HG03175 (cell line): ENCODE measurements around the gene NTRK3.

Source experiments
- ATAC-seq: cut with Tn5 transposase; IDR thresholded peaks from one replicate; pipeline ENCODE4 v1.9.1; 2021; ENCODE audit warnings: mild to moderate bottlenecking, moderate library complexity; ENCODE audit not compliant: unreplicated experiment

Gene NTRK3

DNA sequence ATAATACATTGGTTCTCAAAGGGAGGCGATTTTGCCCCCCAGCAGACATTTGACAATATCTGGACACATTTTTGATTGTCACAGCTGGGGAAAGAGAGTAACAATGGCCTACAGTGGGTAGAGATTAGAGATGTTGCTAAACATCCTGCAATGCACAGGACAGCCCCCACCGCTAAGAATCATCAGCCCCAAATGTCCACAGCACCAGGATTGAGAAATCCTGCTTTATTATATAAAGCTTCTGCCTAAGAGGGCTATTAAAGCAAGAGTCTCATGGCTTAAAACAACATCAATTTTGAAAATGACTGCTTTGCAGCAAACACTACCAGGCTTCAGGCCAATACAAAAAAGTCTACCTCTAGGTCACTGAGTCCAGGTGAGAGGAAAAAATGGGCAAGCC is 68.2 kb downstream of the NTRK3 start:
- no peak for ATAC-seq

DNA sequence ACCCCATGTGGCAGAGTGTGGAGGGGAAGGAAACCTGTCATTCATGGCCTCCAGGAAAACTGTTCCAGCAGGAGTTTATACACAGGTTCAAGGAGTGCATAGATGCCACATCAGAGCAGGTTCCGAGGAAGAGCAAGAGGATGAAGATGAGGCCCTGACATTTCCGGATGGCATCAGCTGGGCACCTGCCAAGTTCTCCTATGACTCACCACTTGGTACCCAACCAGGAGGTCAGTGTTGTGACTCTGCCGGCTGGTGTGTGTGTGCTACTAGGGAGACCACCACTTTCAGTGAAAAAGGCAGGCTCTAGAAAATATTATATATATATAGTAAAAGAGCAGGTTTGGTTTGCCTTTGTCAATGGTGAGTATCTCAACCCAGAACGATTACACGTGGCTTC is 69.3 kb downstream of the NTRK3 start:
- ATAC-seq = no peak

DNA sequence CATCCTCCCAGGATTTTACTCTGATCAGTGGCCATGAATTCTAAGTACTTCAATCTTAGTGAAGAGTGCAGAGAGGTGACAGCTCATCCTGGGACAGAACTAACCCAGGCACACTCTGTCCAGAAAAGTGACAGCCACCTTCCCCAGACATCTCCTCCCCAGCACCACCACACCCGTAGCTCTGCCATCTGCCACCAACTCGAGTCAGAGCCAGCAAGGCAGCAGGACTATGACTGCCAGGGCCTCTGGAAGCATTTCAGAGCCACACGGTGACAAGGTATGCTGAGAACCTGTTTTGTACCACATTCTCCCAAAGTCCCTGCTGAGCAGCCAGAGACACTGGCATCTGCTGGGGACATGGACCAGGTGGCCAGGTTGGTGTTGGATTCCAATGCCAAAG is 71.0 kb downstream of the NTRK3 start:
- ATAC-seq = no peak

DNA sequence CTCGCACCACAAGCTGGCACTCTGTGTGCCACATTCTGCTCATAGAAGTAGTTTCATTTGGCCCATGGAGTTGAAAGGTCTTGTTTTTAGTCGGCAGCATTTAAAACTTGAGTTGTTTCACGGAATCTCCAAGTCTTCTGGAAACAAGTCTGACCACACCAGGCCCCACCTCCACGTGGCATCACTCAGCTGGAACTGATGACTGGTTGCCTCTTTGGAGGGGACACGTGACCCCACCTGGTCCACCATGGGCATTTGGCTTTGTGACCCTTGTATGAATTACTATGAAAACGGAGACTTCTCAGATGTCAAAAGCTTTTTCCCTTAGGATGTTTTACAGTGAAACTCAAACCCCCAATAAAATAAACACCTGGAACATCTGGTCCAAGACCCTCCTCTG is 74.9 kb downstream of the NTRK3 start:
- ATAC-seq = no peak

DNA sequence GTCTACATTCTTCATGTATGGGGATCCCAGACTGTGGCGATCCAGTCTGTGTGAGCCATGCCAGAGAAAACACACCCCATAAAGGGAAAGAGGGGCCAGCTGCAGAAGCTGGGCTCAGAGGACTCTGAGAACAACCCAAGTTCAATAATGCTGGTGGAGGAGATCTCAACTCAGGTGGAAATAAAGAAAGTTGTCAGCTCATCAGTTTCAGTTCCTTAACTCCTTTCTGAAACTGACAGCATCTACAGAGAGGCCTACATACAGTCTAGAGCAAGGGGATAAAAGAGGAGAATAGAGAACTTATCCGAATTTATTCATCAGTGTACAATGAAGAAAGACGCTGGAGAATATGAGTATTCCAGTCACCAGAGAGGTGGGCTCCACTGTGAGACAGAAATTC is 77.0 kb downstream of the NTRK3 start:
- ATAC-seq = peak; percentile 88

DNA sequence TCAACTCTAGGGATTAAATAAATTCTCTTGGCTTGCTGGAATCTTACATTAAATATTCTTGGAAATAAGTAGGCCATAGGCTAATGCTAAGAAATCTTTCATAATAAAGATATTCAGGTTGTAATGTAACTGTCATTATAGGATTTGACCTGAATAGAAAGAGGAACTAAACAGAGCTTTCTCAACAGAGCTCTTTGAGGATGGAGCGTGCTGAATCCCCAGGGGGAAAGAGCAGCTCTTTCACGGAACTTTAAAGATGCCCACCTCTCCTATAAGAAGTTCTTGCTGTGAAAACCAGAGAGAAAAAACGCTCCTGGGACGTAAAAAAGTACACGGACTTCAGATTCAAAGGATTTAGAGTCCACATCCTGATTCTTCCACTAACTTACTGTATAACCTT is 77.9 kb downstream of the NTRK3 start:
- ATAC-seq = peak; percentile 43

DNA sequence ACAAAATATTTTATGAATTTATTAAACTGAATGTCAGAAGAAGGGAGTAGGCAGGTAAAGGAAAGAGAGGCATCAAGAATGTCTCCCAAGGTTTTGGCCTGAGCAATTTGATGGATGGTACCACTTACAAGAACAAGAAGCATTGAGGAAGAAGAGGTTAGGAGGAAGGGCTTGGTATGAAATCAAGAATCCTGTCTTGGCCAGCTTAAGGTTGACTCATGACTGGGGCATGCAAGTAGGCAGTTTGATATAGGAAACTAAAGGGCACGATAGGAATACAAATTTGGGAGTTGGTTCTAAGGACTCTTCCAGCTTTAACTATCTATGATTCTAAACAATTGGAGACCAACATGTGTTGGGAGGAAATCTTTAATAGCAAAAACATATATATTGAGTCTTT is 79.1 kb downstream of the NTRK3 start:
- ATAC-seq = no peak

DNA sequence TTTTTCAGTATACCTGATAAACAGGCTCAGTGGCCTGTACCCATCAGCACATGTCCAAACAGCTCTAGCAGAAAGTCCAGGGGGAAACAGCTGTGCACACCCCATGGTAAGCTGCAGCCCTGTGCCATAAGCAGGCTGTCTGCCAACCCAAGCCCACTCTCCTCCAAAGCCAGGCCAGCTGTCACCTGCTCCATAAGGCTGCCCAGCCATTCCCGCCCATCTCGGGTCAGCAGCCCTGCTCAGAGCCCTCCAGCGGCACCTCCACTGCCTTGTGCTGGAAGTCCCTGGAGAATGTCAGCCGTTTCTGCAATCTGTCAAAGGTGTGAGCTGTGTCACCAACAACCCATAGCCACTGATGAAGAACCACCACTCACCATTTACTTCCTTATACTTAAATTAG is 82.0 kb downstream of the NTRK3 start:
- ATAC-seq = no peak

DNA sequence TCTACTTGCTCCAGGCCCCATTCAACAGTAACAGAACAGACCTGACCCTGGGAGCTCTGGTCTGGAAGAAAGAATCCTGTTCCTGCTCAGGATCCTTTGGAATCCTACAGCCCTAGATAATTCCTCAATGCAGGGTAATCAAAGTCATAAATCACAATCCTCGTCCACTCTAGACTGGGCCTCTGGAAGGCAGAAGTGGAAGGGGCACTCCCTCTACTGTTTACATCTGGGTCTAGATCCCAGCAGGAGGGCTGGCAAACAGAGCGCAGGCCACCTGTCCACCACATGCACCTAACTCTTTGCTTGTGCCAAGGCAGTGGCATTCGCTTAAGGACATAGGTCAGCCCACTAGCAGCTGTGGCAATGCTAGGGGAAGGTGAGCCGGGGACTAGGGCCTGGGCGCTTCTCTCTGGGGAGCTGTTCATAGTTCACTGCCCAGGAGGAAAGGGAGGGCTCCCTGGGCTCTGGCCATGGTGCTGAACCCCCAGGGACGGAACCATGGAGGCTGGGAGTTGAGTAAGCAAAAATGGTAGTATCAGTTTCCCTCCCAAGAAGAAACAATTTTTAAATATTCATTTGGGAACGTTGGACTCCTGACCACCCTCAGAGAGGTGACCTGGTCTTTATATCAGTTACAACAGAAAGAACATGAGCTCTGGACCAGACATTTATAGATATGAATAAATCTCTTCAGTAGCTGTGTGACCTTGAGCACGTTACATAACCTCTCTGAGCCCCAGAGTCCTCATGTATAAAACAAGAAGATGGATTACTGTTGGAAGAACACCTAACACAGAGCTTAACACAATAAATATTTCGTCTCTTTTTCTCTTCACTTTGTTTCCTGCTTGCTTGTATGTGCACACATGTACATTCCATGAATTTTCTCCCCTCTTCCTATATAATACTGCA is 90.2 kb downstream of the NTRK3 start:
- ATAC-seq = peak; percentile 61

DNA sequence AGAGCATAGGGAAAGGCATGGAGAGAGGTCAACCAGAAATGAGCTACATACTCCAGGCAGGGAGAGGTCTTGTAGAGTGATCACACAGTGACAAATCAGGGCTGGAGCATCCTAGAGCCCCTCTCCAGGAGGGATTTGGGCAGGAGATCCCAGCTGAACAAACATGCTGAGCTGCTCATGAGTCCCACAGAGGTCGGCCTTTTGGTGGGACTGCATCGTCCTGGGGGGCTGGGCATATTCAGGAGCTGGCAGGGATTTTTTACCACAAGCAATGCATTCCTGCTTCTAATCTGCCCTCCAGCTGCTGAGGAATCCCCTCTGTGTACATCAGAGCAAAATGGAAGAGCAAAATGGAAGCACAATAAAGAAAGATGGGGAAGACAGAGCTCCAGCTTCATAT is 94.9 kb downstream of the NTRK3 start:
- no peak for ATAC-seq

DNA sequence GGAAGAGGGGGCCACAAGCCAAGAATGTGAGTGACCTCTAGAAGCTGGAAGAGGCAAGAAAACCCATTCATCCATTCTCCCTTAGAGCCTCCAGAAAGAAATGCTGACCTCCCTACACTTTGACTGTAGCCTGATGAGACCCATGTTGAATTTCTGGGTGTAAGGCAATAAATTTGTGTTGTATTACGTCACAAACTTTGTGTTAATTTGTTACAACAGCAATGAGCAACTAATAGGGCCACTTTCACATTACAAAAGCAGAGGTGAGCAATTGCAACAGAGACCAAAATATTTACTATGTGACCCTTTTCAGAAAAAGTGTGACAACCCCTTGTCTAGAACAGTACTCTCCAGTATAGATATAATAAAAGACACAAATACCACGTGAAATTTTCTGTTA is 101.2 kb downstream of the NTRK3 start:
- ATAC-seq = no peak

DNA sequence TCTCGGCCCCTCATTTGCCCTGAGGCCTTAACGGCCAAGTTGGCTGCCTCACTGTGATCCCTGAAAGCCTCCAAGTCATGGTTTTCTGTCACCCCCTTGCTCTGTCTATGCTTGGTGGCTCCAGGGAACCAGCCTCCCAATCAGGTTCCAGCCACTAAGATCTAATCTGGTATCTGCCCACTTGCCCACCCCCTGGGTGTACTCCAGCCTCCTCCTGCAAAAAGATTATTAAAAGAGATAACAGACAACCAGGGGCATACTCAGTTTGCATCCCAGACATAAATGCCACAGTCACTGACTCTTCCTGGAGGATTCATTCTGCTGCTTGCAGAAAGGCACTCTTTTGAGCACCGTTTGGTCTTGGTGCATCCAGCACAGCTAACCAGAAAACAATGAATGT is 103.9 kb downstream of the NTRK3 start:
- no peak for ATAC-seq

DNA sequence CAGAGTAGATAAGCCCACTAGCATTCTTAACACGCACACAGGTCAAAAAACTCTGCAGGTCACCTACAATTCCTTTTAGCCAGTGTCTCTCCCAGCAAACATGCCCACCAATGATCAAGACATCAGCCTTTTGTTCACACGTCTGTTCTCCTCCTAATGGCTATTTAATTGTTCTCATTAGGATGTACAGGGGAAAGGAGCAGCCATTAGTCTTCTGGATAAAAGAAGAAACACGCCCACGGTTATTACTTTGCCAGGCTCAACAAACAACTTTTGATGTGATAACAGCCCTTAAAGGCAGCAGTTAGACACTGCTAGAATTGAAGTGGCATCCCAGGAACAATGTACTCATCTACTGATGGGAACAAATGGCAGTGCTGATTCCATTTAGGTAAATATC is 108.8 kb downstream of the NTRK3 start:
- ATAC-seq = no peak

DNA sequence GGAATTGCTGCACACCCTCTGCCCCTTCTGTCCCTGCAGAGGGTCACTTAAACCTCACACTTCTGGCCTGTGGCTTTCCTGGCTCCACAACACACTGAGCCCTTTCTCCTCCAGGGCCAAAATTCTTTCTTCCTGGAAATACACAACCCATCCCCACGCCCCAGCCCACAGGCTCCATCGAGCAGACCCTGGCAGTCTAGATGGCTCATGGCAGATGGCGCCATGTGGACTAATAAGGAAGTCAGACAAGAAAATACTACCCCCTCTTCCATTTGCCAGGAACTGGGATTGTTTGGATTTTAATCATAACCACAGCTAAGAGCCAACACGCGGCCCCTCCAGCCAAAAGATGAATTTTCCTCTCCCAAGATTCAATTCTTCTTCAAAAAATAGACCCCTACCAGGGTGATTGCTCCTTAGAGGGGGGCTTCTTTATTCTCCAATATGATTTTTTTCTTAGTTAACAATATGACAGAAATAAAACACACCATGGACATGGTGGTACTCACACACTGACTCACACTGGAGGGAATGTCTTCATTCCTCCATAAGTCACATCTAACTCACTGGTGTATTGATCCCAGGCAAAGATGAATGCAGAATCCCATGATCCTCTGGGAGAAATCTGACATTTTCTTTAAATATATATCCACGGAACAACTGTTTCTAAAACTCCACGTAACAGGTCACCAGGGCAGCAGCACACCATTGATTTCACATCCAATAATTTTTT is 111.5 kb downstream of the NTRK3 start:
- ATAC-seq = no peak

DNA sequence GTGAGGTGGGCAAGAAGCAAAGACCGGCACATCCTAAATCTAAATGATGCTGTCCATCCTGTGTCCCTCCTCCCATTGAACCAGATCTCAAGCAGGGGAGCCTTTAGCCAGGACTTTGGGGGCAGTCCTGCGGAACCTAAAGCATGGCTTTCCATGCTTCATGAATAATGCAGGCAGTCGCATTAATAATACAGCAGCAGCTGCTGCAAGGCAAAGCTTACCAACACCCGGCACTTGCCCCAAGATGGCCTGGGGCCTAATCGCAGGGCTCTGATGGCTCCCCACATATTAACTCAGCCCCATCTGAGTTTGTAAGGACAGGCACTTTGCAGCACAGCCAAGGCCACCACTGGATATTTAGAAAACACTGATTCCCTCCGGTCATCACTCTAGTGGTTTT is 114.4 kb downstream of the NTRK3 start:
- no peak for ATAC-seq

DNA sequence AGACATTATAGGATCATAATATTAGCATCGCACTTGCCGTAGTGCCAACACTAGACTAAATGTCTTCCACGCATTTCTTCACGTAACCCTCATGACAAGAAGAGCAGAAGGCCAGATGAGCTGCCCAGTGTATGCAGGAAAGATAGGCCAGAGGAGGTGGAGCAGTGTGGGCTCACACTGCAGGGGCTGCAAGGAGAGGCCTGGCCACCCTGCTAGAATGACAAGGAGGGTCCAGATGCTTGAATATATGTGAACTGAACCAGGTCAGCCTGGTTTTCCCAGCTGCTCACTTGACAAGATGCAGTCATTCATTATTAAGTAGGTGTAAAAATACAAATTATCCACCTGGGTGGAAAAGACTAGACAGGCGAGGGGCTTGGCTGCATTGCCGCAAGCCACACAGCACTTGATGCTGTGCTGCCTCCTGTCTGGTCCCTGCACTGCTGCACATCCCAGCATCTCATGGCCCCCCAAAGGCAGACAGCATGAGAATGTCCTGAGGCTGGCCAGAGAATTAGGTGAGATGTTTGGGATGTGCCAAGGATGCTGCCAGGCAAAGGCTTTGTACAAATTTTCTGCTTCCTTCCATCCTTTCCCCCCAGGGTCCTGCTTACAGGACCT is 115.2 kb downstream of the NTRK3 start:
- no peak for ATAC-seq

DNA sequence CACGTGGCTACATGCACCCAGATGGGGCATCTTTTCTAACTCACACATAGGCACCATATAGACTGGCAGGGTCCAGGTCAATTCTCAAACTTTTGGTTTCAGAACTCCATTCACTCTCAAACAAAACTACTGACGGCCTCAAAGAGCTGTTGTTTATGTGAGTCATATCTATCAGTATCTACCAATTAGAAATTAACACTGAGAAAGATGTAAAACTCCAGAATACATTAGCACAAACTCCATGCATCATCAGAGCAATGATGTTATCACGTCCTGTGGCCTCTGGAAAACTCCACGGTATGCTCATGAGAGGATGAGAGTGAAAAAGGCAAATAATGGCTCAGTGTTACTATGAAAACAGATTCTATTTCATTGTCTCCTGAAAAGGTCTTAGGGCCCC is 116.1 kb downstream of the NTRK3 start:
- ATAC-seq = no peak

DNA sequence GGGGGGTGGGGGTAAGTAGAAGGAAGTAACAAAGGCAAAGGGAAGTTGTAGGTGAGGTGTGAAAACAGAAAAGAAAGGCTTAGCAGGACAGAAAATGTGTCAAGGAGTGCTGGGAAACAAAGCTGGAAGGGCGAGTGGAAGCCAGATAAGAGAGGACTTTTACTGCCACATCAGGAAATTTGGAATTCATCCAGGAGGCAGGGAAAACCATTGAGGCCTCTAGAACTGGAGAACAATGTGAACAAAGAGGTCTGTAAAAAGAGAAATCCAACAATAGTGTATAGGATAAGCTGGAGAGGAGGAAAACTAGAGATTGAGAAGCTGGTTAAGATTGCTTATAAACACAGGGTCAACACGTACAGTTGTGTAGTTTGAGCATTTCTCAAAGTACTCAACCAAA is 116.6 kb downstream of the NTRK3 start:
- ATAC-seq = no peak

DNA sequence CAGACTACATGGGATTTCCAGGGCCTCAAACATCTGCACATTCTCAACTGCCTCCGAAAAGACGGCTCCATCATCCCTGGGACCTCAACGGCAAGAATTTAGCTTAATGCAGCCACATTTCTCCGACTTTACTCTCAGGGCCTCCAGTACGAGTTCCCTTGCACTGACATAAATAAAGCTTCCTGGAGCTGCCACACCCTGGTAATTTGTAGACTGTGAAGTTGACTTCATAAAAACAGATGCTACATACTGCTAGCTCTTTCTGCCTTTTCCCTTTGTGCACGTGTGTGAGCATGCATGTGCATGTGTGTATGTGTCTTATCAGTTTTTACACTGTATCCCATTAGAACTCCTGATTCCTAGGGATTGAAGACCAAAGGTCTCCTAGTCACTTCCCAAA is 122.7 kb downstream of the NTRK3 start:
- ATAC-seq = no peak

DNA sequence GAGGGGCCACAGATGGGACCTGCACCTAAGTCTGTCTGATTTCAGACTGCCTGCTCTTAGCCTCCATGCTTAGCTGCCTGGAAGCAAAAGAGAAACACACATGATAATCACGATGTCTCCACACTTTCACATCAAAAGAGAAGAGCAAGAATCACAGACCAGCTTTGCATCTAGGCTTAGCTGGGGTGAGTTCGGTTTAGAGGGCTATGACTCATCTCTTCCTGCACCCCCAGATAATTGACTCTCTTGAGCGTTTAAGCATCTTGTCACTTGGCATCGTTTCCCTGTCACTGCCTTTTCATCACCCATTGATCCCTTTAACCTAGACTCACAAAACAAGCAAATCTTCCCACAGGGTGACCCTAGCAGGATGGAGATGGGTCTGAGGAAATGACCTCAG is 124.0 kb downstream of the NTRK3 start:
- ATAC-seq = no peak

DNA sequence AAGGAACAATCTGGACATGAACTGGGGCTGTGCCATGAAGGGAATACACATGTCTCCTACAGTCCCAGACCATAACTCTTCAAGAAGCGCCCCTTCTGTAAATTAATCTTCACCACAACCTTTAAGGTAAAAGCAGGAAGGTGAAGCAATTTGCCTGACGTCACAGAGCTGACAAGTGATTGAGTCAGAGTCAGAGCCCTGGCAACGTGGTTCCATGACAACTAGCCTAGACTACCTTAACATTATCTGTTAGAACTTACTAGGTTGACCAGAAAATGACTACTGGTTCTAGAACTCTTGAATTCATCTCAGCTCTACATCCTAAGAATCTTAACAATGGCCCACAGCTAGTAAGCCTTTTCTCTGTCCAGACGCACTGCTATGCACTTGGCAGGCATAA is 124.6 kb downstream of the NTRK3 start:
- no peak for ATAC-seq

DNA sequence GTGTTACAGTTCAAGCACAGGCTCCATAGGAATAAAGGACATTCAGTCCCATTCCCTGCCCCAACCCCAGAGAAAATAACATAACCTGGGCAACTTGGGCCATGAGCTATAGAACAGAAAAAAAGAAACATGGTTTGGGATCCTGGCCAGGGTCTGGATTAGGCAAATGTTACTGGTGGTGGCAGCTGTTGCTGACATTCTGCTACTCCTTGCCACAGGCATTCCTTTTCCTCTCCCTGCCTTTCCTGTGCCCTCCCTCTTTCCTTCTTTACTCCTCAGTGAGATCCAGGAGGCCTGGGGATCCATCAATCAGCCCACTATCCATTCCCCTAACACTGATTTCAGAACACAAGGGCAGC is 129.1 kb downstream of the NTRK3 start:
- ATAC-seq = no peak
